Ishikawa (cell line): ENCODE data around the gene PSTPIP1.

Experiments
- CEBPB ChIP-seq: IDR thresholded peaks from 2 replicates; pipeline ENCODE4 v1.6.1; 2012
- CREB1 ChIP-seq: IDR thresholded peaks from 2 replicates; pipeline ENCODE4 v1.6.1; 2012; ENCODE audit warnings: low read depth
- EGR1 ChIP-seq: IDR thresholded peaks from 2 replicates; pipeline ENCODE4 v1.6.1; 2012
- EP300 ChIP-seq: IDR thresholded peaks from 2 replicates; pipeline ENCODE4 v1.6.1; 2012; ENCODE audit warnings: borderline replicate concordance
- FOXM1 ChIP-seq: IDR thresholded peaks from 2 replicates; pipeline ENCODE4 v1.6.1; 2012; ENCODE audit warnings: low read depth, borderline replicate concordance
- MAX ChIP-seq: IDR thresholded peaks from 2 replicates; pipeline ENCODE4 v1.6.1; 2012
- NFIC ChIP-seq: IDR thresholded peaks from 2 replicates; pipeline ENCODE4 v1.6.1; 2012
- RAD21 ChIP-seq: IDR thresholded peaks from 2 replicates; pipeline ENCODE4 v1.6.1; 2012; ENCODE audit warnings: low read depth
- TAF1 ChIP-seq: IDR thresholded peaks from 2 replicates; pipeline ENCODE4 v1.6.1; 2012; ENCODE audit warnings: low read depth, mild to moderate bottlenecking
- TCF12 ChIP-seq: IDR thresholded peaks from 2 replicates; pipeline ENCODE4 v1.6.1; 2012; ENCODE audit warnings: low read depth
- TEAD4 ChIP-seq: IDR thresholded peaks from 2 replicates; pipeline ENCODE4 v1.6.1; 2012
- YY1 ChIP-seq: IDR thresholded peaks from 2 replicates; pipeline ENCODE4 v1.6.1; 2012; ENCODE audit warnings: low read depth
- ZBTB7A ChIP-seq: IDR thresholded peaks from 2 replicates; pipeline ENCODE4 v1.6.1; 2012; ENCODE audit warnings: low read depth
- TF ChIP-seq, protein P1 (sequence below): IDR thresholded peaks from 2 replicates; pipeline ENCODE4 v1.6.1; 2012; ENCODE audit warnings: low read depth, mild to moderate bottlenecking
- TF ChIP-seq, protein P2 (sequence below): IDR thresholded peaks from 2 replicates; pipeline ENCODE4 v1.6.1; 2012

PSTPIP1 gene

DNA sequence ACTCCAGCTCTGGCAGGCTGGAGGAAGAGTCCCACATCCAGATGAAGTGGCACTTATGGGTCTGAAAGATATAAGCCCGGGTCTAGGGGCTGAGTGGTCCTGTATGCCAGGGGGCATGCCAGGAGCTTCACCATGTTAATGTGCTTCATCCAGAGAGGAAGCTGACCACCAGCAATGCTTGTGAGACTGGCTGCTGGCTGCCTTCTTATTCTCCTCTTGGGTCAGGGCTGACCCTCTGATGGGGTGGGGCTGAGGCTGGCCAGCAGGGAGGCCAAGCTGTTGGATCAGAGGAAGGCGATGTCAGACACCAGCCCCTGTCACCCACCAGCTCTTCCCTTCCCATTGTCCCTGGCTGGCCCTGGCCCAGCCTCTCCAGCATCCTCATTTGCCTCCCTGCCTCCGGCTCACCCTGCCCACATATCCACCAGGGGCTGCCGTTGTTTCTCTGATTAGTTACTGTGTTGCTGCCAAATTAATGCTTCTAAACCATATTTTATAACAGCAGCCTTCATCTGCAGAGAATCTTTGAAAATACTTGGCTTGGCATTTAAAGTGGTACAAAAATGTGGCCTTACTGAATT is 20.4 kb upstream of the PSTPIP1 start:
- TF ChIP-seq, protein P1, sequence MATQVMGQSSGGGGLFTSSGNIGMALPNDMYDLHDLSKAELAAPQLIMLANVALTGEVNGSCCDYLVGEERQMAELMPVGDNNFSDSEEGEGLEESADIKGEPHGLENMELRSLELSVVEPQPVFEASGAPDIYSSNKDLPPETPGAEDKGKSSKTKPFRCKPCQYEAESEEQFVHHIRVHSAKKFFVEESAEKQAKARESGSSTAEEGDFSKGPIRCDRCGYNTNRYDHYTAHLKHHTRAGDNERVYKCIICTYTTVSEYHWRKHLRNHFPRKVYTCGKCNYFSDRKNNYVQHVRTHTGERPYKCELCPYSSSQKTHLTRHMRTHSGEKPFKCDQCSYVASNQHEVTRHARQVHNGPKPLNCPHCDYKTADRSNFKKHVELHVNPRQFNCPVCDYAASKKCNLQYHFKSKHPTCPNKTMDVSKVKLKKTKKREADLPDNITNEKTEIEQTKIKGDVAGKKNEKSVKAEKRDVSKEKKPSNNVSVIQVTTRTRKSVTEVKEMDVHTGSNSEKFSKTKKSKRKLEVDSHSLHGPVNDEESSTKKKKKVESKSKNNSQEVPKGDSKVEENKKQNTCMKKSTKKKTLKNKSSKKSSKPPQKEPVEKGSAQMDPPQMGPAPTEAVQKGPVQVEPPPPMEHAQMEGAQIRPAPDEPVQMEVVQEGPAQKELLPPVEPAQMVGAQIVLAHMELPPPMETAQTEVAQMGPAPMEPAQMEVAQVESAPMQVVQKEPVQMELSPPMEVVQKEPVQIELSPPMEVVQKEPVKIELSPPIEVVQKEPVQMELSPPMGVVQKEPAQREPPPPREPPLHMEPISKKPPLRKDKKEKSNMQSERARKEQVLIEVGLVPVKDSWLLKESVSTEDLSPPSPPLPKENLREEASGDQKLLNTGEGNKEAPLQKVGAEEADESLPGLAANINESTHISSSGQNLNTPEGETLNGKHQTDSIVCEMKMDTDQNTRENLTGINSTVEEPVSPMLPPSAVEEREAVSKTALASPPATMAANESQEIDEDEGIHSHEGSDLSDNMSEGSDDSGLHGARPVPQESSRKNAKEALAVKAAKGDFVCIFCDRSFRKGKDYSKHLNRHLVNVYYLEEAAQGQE = no peak
- no peak for TF ChIP-seq TEAD4
- TF ChIP-seq CREB1 = no peak
- TF ChIP-seq ZBTB7A = no peak
- TF ChIP-seq YY1 = no peak
- TF ChIP-seq EP300 = no peak
- TF ChIP-seq RAD21 = no peak
- no peak for TF ChIP-seq FOXM1
- no peak for TF ChIP-seq CEBPB
- TF ChIP-seq TAF1 = no peak
- TF ChIP-seq NFIC = no peak
- no peak for TF ChIP-seq EGR1
- TF ChIP-seq TCF12 = no peak
- TF ChIP-seq, protein P2, sequence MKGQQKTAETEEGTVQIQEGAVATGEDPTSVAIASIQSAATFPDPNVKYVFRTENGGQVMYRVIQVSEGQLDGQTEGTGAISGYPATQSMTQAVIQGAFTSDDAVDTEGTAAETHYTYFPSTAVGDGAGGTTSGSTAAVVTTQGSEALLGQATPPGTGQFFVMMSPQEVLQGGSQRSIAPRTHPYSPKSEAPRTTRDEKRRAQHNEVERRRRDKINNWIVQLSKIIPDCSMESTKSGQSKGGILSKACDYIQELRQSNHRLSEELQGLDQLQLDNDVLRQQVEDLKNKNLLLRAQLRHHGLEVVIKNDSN = no peak
- no peak for TF ChIP-seq MAX

GRCh38 chr15:76976141-76976540 is 18.8 kb upstream of the PSTPIP1 start:
- TF ChIP-seq ZBTB7A (no peak), YY1 (no peak), TCF12 (no peak), TEAD4 (no peak), TAF1 (no peak), MAX (no peak), CREB1 (no peak), CEBPB (no peak), EP300 (no peak), FOXM1 (no peak), EGR1 (no peak), NFIC (no peak)

GRCh38 chr15:76976572-76977270 is 18.2 kb upstream of the PSTPIP1 start:
- no peak for TF ChIP-seq CEBPB
- no peak for TF ChIP-seq EGR1
- TF ChIP-seq EP300 = no peak
- TF ChIP-seq YY1 = no peak
- TF ChIP-seq, protein P2 = no peak
- TF ChIP-seq MAX = no peak
- TF ChIP-seq CREB1 = no peak
- TF ChIP-seq TAF1 = no peak
- TF ChIP-seq NFIC = no peak
- no peak for TF ChIP-seq RAD21
- TF ChIP-seq TEAD4 = no peak
- TF ChIP-seq, protein P1 = no peak
- no peak for TF ChIP-seq ZBTB7A
- TF ChIP-seq TCF12 = no peak
- no peak for TF ChIP-seq FOXM1

DNA sequence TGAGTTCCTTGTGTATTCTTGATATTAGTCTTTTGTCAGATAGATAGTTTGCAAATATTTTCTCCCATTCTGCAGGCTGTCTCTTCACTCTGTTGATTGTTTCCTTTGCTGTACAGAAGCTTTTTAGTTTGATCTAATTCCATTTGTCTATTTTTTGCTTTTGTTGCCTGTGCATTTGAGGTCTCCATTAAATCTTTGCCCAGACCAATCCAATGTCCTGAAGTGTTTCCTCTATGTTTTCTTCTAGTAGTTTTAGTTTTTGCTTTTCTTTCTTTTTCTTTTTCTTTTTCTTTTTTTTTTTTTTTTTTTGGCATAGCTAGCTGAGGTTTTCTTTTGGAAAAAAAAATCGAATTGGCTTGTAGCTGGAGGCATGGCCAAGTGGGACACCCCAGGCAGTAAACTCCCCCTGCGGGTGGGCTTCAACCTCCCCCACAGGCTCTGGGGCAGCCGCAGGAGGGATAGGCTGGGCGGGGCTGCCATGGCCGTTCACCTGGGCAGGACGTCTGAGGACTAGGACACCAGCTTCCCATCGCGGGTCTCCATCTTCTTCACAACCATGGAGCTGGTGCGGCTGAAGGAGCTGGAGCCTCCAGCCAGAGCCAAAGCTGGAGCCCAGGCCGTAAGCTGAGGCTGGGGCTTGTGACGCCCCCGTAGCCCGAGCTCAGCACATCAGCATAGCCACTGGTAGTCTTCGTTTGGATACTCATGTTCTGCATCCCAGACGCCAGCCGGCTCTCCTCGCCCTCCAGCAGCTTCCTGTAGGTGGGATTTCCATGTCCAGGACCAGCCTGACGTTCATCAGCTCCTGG is 16.2 kb upstream of the PSTPIP1 start:
- no peak for TF ChIP-seq CREB1
- TF ChIP-seq YY1 = no peak
- no peak for TF ChIP-seq EGR1
- TF ChIP-seq TAF1 = no peak
- no peak for TF ChIP-seq ZBTB7A

- TF ChIP-seq EP300 (no peak), CEBPB (no peak), TAF1 (no peak), FOXM1 (no peak)
These were observed 15.5 kb upstream of the PSTPIP1 start for GRCh38 chr15:76979331-76979925.
